ENCODE results near the gene CDH20. TPM values are rescaled to one million over a fixed set of nuclear protein-coding genes. Genes with fewer than 3 reads are reported as not detected.

The CDH20 gene
- total and polyA plus RNA-seq, 2 of the 4 experiments (the other 2 are of a cell fraction) = not detected

DNA sequence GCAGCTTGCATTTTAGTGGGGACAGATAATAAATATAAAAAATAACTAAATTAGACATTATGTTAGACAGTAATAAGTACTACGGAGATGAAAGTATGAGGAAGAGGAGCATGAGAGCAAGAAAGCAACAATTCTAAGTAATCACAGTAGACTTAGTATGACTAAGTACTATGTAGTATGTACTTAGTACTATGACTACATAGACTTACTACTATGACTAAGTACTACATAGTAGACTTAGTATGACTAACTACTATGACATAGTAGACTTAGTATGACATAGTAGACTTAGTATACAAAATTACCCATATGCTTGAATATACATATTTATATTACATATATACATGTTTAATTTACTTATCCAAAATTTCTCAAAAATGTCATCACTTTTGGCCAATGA lies 29.3 kb downstream of the CDH20 start:
- H2AK9ac ChIP-seq (replicated peaks; ENCODE audit: low read depth, low read length, poor library complexity) = no peak overlapping the region
- no peak overlapping the region for H3K4me2 ChIP-seq (ENCODE audit: low read depth, low read length)
- H2AFZ ChIP-seq (replicated peaks; ENCODE audit: low read length, poor library complexity) = no peak overlapping the region
- no peak overlapping the region for H3K9ac ChIP-seq (ENCODE audit: low read depth, low read length)
- no peak overlapping the region for H4K5ac ChIP-seq (ENCODE audit: low read depth, low read length)
- dilution Hi-C loops (cut with HindIII; ENCODE audit: low sequenced_read_pairs, unreplicated experiment) (no loop called here), intact Hi-C loops (cut with micrococcal nuclease) (no loop called here), in situ Hi-C loops (cut with MboI; ENCODE audit: low sequenced_read_pairs) (no loop called here)
- H3K18ac ChIP-seq (ENCODE audit: low read depth, low read length) = no peak overlapping the region
- ChIA-PET CTCF (no interaction called here), POLR2A (ENCODE audit: unreplicated experiment) (no interaction called here)
- TF ChIP-seq MAFK (IDR thresholded peaks at IDR 0.05; ENCODE audit: low read depth, low read length) (no peak), BHLHE40 (IDR thresholded peaks at IDR 0.05; ENCODE audit: low read depth, low read length) (no peak), NFE2L2 (IDR thresholded peaks at IDR 0.05; ENCODE audit: low read depth, low read length) (no peak), RAD21 (IDR thresholded peaks at IDR 0.05; ENCODE audit: low read length) (no peak), MAZ (IDR thresholded peaks at IDR 0.05; ENCODE audit: borderline replicate concordance, low read depth, low read length) (no peak), FOS (IDR thresholded peaks at IDR 0.05; ENCODE audit: low read depth, low read length) (no peak), RFX5 (IDR thresholded peaks at IDR 0.05; ENCODE audit: low read depth, low read length) (no peak), CHD1 (IDR thresholded peaks at IDR 0.05; ENCODE audit: low read depth, low read length) (no peak), POLR2A (IDR thresholded peaks at IDR 0.05; ENCODE audit: low read depth, low read length) (no peak), RCOR1 (IDR thresholded peaks at IDR 0.05; ENCODE audit: insufficient replicate concordance, low read length) (no peak), MXI1 (IDR thresholded peaks at IDR 0.05; ENCODE audit: borderline replicate concordance, low read depth, low read length) (no peak), SMC3 (IDR thresholded peaks at IDR 0.05; ENCODE audit: low read depth, low read length) (no peak), CEBPB (IDR thresholded peaks at IDR 0.05; ENCODE audit: low read depth, low read length) (no peak)
- TF ChIP-seq, protein P1, sequence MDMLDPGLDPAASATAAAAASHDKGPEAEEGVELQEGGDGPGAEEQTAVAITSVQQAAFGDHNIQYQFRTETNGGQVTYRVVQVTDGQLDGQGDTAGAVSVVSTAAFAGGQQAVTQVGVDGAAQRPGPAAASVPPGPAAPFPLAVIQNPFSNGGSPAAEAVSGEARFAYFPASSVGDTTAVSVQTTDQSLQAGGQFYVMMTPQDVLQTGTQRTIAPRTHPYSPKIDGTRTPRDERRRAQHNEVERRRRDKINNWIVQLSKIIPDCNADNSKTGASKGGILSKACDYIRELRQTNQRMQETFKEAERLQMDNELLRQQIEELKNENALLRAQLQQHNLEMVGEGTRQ (IDR thresholded peaks at IDR 0.05; ENCODE audit: low read depth, low read length) = no peak
- TF ChIP-seq, protein P2, sequence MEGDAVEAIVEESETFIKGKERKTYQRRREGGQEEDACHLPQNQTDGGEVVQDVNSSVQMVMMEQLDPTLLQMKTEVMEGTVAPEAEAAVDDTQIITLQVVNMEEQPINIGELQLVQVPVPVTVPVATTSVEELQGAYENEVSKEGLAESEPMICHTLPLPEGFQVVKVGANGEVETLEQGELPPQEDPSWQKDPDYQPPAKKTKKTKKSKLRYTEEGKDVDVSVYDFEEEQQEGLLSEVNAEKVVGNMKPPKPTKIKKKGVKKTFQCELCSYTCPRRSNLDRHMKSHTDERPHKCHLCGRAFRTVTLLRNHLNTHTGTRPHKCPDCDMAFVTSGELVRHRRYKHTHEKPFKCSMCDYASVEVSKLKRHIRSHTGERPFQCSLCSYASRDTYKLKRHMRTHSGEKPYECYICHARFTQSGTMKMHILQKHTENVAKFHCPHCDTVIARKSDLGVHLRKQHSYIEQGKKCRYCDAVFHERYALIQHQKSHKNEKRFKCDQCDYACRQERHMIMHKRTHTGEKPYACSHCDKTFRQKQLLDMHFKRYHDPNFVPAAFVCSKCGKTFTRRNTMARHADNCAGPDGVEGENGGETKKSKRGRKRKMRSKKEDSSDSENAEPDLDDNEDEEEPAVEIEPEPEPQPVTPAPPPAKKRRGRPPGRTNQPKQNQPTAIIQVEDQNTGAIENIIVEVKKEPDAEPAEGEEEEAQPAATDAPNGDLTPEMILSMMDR (conservative IDR thresholded peaks at IDR 0.05; ENCODE audit: low read depth, low read length) = no peak
- TF ChIP-seq, protein P3, sequence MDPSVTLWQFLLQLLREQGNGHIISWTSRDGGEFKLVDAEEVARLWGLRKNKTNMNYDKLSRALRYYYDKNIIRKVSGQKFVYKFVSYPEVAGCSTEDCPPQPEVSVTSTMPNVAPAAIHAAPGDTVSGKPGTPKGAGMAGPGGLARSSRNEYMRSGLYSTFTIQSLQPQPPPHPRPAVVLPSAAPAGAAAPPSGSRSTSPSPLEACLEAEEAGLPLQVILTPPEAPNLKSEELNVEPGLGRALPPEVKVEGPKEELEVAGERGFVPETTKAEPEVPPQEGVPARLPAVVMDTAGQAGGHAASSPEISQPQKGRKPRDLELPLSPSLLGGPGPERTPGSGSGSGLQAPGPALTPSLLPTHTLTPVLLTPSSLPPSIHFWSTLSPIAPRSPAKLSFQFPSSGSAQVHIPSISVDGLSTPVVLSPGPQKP (IDR thresholded peaks at IDR 0.05; ENCODE audit: borderline replicate concordance, low read depth, low read length) = no peak
- no peak overlapping the region for H2BK5ac ChIP-seq (ENCODE audit: low read depth, low read length, poor library complexity, severe bottlenecking)
- no peaks in the 10 kb centered on the region for H3K36me3 ChIP-seq (ENCODE audit: control insufficient read depth, insufficient read depth, low read length)
- no peak overlapping the region for H2BK15ac ChIP-seq (ENCODE audit: low read depth, low read length)
- no peak overlapping the region for H2BK20ac ChIP-seq (ENCODE audit: low read depth, low read length)
- H3K23ac ChIP-seq (ENCODE audit: low read depth, low read length) = no peak overlapping the region
- no peak overlapping the region for H3K4ac ChIP-seq (ENCODE audit: low read depth, low read length)
- no peak overlapping the region for H3K56ac ChIP-seq (ENCODE audit: extremely low read depth, insufficient read depth, low read length)
- no peaks in the 10 kb centered on the region for H3K9me1 ChIP-seq (ENCODE audit: insufficient read depth, low read length)
- H2AK5ac ChIP-seq (ENCODE audit: low read depth, low read length) = no peak overlapping the region
- H3K9me3 ChIP-seq (ENCODE audit: control insufficient read depth, insufficient read depth, low read length) = no peaks in the 10 kb centered on the region
- H3K4me3 ChIP-seq (ENCODE audit: insufficient read depth, low read depth, low read length) = no peak overlapping the region
- WGBS, 2 experiments (ENCODE audit: extremely low coverage in 2 of 2, insufficient read length in 1 of 2) = no CpG with 5 or more reads among the region's 1 CpG
- DNase-seq = no peak
- H4K20me1 ChIP-seq (ENCODE audit: insufficient read depth, low read length) = no peaks in the 10 kb centered on the region
- no peak overlapping the region for H4K91ac ChIP-seq (ENCODE audit: insufficient read depth, low read depth, low read length)
- no peaks in the 10 kb centered on the region for H3K27me3 ChIP-seq (ENCODE audit: control insufficient read depth, insufficient read depth, low read length)
- H3K79me1 ChIP-seq (ENCODE audit: low read depth in 1 of 2, low read length in 2 of 2) = no peaks in the 10 kb centered on the region
- H3K14ac ChIP-seq (replicated peaks; ENCODE audit: low read depth, low read length) = no peak overlapping the region
- BruUV-seq (replicated peaks) = no TSS peak
- no peak overlapping the region for H3K27ac ChIP-seq (ENCODE audit: insufficient read depth, low read length)
- no peaks in the 10 kb centered on the region for H3K4me1 ChIP-seq (ENCODE audit: control insufficient read depth, insufficient read depth, low read length)
- no peak for ATAC-seq (ENCODE audit: low read depth)
- no peak overlapping the region for H4K8ac ChIP-seq (ENCODE audit: low read depth in 2 of 2, low read length in 2 of 2)
- no peak overlapping the region for H2BK120ac ChIP-seq (ENCODE audit: low read depth, low read length)
